Tongue (tissue), 2 donors: ENCODE measurements around the gene DIO2. TPM values are rescaled to one million over a fixed set of nuclear protein-coding genes. Genes with fewer than 3 reads are reported as not detected.
A peak's percentile ranks its signal among the peaks of the same experiment; 100 is the strongest.

Source experiments
- DNase-seq: peaks from one replicate; pipeline ENCODE4 v3.0.0-alpha.2; 2015
- total RNA-seq: library from RNA; depleted of rRNA; stranded (reverse); fragments of >200 nt; gene quantifications from one replicate; pipeline ENCODE4 v1.2.3, GENCODE V29; 2014

DIO2 gene
- total RNA-seq, 1 donor from 2014 or later = 71.7 TPM

GRCh38 chr14:80167793-80168448 lies 43.4 kb downstream of the DIO2 start:
- no peak for DNase-seq

- no peak for DNase-seq
These were observed 46.1 kb downstream of the DIO2 start for GRCh38 chr14:80164991-80165721.

GRCh38 chr14:80152763-80153162 lies 58.5 kb downstream of the DIO2 start:
- DNase-seq = no peak

- DNase-seq = peak; percentile 14
These were observed 59.1 kb downstream of the DIO2 start for GRCh38 chr14:80152166-80152565.

- DNase-seq = no peak
These were observed 61.0 kb downstream of the DIO2 start for GRCh38 chr14:80150301-80150700.
